HG02884 (cell line): ENCODE results near the gene MEAF6.

Source experiments
- ATAC-seq: cut with Tn5 transposase; IDR thresholded peaks from one replicate; pipeline ENCODE4 v1.9.1; 2021; ENCODE audit warnings: mild to moderate bottlenecking, moderate library complexity; ENCODE audit not compliant: unreplicated experiment

Gene MEAF6

GRCh38 chr1:37474697-37475379, 39.7 kb downstream of the MEAF6 start:
- no peak for ATAC-seq

DNA sequence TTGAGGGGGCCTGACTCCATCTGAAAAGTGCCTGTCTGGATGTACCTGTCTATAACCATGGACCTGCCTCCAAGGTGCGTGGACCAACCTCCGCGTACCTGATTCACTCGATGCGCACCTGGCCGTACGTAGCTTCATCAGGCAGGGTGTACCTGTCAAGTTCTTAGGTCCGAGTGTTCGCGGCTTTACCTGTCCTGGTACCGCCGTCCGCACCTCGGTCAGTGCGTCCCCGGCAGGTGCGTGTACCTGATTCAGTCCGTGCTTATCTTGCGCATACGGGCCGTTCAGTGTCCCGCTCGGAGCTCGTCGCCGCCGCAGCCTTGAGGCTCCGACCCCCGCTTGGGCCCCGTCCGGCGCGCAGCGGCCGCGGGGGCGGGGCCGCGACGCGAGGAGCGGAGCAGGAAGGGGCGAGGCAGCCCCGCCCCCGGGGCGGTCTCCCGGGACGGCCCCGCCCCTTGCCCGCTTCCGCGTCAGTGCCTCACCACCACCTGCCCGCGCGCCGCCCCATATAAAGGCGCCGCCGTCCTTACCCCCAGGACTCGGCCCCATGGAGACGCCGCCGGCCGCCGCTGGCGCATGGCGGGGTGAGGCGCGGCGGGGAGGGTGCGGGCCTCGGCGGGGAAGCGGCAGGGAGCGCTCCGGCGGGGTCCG, 40.4 kb downstream of the MEAF6 start, which contains the start of gene ZC3H12A:
Gene ZC3H12A, plus strand, starts transcription at position 535 of the 651 bp plus-strand sequence. CDS start 917 bp downstream, outside the sequence.
- peak; percentile 46 for ATAC-seq

DNA sequence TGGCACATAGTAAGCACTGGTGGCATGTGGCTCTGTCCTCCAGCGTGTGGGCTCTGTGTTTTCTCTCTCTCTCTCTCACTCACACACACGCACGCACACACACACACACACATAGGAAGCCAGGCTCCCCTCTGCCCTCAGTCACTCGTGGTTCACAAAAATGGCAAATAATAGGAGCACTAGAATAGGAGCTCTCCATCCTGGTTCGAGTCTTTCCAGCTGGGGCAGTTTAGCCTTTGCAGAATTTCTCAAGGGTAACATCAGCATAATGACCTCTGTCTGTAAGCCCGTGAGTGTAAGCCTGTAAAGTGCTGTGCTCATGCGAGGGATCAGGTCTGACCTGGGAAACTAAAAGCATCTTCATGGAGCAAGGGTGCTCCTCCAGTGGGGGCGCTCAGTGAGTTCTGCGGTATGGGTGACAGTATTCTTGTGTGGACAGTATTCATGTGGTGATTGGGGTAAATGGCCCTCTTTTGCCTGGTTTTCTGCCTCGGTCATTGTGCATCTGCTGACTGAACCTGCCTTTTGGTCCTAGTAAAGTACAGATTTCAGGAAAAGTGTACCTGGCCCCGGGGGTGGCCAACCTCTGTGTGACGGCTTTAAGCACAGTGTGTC, 41.0 kb downstream of the MEAF6 start:
- no peak for ATAC-seq

DNA sequence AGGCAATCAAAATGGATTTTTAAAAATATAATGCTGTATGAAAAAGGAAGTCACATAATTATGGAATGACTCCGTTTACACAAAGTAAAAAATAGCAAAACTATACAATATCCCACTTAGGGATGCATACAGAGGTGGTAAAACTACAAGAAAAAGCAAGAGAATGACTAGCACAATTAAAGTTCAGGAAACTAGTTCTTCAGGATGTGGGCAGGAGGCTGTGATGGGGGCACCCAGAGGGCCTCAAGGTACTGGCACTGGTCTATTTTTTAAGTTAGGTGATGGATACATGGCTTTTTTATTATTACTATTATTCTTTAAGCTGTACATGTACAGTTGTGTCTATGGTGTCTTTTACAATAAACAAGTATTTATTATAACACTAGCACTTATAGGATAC, 41.6 kb downstream of the MEAF6 start:
- ATAC-seq: no peak

DNA sequence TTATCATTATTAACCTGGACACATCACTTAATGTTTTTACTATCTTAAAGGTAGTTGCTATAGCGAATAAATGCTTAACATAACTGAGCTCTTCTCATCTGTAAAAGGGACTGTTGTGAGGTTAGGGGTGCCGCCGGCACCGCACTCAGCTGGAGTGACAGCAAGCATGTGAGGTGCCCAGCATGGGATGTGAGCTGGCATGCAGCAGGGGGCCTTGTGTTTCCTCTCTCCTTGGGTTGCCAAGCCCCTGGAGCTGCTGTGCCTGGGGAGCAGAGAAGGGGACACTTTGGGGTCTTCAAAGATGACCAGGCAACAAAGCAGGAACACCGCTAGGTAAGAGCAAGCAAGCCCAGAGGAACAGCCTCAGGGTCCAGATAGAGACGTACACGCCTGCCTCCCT, 42.3 kb downstream of the MEAF6 start:
- ATAC-seq: no peak

DNA sequence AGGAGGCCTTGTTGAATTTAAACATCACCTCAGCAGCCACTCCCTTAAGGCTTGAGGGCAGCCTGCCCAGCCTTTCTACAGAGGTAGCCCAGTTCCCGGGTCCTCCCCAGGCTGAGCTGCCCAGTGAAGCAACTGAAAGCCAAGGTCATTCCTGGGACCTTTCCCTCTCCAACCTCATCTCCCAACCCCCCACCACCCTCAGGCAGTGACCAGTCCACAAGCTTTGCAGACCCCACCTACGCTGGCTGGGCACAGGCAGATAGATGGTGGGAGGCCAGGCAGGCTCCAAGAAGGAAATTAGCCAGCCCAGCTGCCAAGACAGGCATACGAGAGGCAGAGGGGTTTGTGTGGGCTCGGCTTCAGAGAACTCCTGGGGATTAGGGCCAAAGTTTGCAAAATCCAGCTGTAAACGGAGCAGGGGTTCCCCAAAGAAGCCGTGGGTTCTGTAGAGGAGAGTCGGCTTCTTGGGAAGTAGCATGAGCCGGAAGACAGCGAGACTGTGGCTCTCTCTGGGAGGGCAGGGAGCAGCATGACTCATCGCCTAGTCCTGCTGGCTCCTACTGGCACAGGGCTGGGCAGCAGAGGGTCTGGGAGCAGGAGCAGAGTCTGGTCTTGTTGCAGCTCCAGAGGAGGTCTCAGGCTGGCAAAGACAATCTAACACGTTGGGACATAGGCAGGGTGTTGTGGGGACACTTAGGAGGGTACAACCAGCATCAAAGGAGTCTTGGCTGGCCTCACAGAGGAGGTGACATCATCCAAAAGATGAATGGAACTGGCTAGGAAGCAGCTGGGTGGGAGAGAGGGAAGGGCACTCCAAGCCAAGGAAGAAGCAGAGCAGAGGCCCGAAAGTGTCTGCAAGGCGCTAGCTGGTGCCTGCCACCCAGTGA, 43.0 kb downstream of the MEAF6 start:
- ATAC-seq: no peak

DNA sequence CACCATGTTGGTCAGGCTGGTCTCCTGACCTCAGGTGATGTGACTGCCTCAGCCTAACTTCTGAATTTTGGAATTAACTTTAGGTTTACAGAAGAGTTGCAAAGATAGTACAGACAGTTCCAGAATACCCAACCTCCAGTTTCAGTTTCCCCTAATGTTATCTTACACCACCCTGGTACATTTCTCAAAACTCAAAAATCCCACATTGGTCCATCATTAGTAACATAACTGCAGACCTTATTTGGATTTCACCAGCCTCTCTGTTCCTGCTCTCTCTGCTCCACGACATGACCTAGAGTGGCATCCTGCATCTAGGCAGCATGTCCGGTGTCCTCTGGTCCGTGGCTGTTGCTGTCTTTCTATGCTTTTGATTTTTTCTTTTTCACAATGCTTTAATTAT, 45.2 kb downstream of the MEAF6 start:
- no peak for ATAC-seq

DNA sequence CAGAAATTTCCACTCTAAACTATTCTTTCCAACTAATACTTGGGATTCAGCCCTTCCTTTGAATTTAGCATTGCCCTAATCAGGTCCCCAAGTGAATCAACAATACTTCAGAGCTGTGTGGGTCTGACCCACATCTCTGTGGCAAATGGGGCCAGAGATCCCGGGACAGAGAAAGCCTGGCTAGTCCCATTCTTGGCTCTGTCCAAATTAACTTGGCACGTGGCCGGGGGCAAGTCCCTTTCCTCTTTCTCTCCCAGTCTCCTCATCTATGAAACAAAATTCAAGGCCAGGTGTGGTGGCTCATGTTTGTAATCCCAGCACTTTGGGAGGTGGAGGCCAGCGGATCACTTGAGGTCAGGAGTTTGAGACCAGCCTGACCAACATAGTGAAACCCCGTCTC, 46.5 kb downstream of the MEAF6 start:
- no peak for ATAC-seq

DNA sequence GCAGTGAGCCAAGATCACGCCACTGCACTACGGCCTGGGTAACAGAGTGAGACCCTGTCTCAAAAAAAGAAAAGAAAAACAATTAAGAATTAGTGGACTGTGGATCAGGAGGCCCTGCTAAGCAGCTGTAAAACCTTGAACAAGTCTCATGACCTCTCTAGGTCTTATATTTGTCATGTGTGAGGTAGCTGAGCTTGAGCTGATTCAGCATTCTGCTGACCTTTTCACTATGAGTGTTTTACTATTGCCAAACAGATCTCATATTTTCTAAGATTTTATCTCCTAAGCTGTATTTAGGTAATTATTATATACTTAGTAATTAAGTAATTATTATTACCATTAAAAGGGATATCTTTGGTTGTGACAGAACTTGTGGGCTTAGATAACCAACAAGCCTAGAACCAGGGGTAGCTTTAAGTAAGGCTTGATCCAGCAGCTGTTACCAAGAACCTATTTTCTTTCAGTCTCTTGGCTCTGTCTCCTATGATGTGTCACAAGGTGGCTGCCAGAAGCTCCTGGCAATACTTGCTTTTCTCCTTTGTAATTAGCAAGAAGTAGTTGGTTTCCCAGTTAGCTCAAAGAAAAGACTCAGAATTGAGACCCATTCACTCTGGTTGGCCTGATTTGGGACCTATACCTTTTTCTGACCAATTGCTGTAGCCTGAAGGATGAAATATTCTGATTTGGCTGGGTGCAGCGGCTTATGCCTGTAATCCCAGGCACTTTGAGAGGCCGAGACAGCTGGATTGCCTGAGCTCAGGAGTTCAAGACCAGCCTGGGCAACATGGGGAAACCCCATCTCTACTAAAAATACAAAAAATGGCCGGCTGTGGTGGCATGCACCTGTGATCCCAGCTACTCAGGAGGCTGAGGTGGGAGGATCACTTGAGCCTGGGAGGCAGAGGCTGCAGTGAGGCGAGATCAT, 48.7 kb downstream of the MEAF6 start:
- ATAC-seq: no peak

DNA sequence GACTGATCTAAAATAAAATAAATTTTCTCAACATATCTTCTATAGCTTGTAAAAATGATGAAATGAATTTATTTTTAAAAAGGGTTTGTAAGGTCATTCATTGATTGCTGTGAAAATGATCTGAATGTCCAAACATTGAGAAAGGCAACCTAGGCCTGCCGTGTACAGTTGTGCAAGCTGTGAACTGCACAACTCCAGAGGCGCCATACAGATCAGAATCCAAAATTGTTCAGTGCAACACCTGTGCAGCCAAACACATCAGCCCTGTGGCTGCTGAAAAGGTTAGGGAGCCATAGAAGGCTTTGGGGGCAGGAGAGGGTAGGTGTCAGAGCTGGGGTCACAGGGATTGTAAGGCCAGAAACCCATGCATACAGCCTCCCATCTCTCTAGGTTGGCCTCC, 50.1 kb downstream of the MEAF6 start:
- no peak for ATAC-seq

DNA sequence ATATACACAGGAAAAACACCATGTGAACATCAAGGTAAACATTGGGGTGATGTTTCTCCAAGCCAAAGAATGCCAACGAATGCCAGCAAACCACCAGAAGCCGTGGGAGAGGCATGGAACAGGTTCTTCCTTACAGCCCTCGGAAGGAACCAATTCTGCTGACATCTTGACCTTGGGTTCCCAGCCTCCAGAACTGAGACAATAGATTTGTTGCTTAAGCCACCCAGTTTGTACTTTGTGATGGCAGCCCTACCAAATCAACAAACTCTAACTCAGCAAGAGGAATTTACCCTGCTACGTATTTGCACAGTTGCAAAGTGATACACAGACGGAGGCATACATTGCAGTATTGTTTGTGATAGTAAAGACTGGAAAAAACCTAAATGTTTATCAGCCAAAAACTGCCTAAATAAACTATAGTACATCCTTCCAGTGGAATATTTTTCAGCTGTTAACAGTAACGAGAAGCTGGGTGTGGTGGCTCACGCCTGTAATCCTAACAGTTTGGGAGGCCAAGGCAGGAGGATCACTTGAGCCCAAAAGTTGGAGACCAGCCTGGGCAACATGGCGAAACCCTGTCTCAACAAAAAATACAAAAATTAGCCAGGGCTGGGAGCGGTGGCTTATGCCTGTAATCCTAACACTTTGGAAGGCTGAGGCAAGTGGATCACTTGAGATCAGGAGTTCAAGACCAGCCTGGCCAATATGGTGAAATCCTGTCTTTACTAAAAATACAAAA, 52.7 kb downstream of the MEAF6 start:
- no peak for ATAC-seq

DNA sequence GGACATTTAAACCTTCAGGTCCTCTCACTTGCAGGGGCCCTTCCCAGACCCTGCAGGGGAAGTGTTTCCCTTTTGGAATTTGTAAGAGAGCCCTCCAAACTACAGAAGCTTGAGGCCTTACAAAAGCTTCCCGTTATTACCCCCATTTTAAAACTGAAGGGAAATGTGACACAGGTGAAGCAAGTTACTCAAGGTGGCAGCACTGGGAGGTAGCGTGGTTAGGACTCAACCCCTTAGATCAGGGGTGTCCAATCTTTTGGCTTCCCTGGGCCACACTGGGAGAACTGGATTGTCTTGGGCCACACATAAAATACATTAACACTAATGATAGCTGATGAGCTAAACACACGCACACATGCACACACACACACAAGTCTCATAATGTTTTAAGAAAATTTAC, 56.0 kb downstream of the MEAF6 start:
- ATAC-seq: no peak

DNA sequence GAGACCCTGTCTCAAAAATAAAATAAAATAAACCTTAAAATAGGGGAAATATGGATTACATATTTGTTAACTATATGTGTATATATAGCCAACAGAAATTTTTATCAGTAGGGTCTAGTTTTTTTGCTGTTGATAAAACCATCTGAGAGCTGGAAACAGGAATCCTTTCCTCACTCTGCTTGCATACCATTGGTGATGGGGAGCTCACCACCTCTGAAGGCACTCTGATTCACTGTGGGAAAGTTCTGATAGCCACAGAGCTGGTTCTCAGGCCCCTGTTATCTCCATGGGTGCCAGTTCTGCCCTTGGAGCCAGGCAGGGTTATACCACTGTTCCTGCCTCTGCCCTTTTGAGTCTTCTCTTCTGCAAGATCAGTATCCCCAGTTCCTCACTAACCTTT, 58.0 kb downstream of the MEAF6 start:
- ATAC-seq: no peak

DNA sequence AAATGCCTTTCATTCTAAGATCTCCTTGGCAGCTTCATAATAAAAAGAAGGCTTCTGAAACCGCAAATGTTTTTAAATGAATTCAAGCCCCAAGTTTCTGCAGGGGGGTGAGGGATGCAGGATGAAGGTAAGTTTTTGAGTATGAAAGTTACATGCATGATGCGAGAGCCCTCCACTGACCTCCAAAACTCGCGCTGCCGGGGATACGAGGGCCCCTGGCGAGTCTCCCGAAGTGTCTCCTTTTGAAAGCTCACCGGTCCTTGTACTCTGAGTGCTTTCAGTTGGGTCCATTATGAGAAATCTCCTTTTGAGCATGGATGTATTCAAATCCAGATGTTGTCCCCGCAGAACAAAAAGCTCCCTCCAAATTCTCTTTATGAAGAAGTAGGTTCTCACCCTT, 59.0 kb downstream of the MEAF6 start:
- no peak for ATAC-seq

- ATAC-seq: no peak
Measured at GRCh38 chr1:37453647-37454046, 60.9 kb downstream of the MEAF6 start.

GRCh38 chr1:37452416-37452815, 62.1 kb downstream of the MEAF6 start:
- ATAC-seq: no peak

DNA sequence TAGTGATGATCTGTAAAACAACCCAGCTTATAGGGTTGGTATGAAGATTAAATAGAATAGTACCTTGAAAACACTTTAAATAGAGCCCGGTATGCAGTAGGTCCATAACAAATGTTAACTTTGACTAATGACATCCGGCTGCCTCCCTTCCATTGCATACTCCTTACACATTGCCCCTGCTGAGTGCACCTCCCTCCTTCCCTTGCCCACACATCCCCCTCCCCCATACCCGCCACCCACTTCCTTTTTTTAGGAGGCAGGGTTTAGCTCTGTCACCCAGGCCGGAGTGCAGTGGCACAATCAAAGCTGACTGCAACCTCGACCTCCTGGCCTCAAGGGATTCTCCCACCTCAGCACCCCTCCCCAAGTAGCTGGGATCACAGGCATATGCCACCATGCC, 64.6 kb downstream of the MEAF6 start:
- no peak for ATAC-seq

- ATAC-seq: no peak
Measured at GRCh38 chr1:37448691-37449417, 65.7 kb downstream of the MEAF6 start.

DNA sequence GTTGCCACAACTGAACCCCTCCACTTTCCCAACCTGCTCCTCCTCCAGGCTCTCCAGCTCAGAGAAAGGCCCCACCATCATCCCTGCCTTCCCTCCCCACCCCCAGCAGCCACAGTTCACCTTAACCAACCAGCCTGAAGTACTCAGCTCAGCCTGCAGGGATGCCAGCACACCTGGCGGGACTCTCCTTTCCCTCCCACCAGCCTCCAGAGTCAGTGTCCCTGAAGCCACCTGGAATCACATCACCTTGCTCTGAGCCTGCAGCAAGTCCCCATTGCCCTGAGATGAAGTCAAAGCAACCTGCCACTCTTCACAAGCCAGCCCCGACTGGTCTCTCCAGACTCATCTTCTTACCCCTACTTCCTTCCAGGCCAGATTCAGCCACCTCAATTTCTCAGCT, 66.4 kb downstream of the MEAF6 start:
- no peak for ATAC-seq
